Measurements from ENCODE around the gene SYT12.

DNA sequence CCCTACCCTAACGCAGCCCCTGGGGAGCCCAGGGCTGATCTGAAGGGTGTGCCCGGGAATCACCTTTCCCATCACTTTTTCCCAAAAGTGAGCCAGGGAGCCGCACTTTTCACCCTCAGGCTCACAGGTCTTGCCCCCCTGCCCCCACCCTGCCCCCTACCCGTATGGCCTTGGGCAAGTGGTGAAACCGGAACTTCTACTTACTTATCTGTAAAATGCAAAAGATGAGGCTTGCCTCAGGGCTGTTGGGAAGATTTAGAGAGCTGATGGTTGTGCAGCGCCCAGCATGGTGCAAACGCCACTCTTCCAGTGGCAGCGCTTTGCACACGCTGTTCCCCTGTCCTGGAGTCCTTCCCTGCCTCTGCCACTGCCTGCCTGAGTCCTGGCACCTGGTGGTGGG, 8.0 kb downstream of the SYT12 start:
- TF ChIP-seq, protein P1, sequence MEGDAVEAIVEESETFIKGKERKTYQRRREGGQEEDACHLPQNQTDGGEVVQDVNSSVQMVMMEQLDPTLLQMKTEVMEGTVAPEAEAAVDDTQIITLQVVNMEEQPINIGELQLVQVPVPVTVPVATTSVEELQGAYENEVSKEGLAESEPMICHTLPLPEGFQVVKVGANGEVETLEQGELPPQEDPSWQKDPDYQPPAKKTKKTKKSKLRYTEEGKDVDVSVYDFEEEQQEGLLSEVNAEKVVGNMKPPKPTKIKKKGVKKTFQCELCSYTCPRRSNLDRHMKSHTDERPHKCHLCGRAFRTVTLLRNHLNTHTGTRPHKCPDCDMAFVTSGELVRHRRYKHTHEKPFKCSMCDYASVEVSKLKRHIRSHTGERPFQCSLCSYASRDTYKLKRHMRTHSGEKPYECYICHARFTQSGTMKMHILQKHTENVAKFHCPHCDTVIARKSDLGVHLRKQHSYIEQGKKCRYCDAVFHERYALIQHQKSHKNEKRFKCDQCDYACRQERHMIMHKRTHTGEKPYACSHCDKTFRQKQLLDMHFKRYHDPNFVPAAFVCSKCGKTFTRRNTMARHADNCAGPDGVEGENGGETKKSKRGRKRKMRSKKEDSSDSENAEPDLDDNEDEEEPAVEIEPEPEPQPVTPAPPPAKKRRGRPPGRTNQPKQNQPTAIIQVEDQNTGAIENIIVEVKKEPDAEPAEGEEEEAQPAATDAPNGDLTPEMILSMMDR (IDR thresholded peaks at IDR 0.05) = no peak
- no peak for TF ChIP-seq POLR2A (IDR thresholded peaks at IDR 0.05)

All from body of pancreas (tissue), 4 donors.